Neural progenitor cell (in vitro differentiated cells): ENCODE data around the gene VIPR1. TPM values are rescaled to one million over a fixed set of nuclear protein-coding genes. Genes with fewer than 3 reads are reported as not detected.

Source experiments
- DNase-seq: peaks from one replicate; pipeline ENCODE4 v3.0.0-alpha.2; 2016; ENCODE audit warnings: low spot score
- H2AFZ ChIP-seq: fragments of 200-600 bp; sonication (generic); replicated peaks from 2 replicates; pipeline ENCODE4 v1.6.1; 2016; ENCODE audit warnings: antibody characterized with exemption
- H3F3A ChIP-seq: fragments of 200-600 bp; sonication (generic); 2 replicates; pipeline ENCODE4 v1.6.1; 2016; ENCODE audit warnings: antibody characterized with exemption, low read depth
- H3K27ac ChIP-seq: fragments of 200-600 bp; sonication (generic); 2 replicates; pipeline ENCODE4 v1.5.1; 2016; ENCODE audit warnings: mild to moderate bottlenecking
- H3K27me3 ChIP-seq: fragments of 200-600 bp; sonication (generic); 2 replicates; pipeline ENCODE4 v1.6.1; 2016; ENCODE audit warnings: mild to moderate bottlenecking, moderate library complexity
- H3K36me3 ChIP-seq: fragments of 200-600 bp; sonication (generic); 2 replicates; pipeline ENCODE4 v1.5.1; 2016
- H3K4me1 ChIP-seq: fragments of 200-600 bp; sonication (generic); 2 replicates; pipeline ENCODE4 v1.6.1; 2016; ENCODE audit warnings: mixed run types
- H3K4me2 ChIP-seq: fragments of 200-600 bp; sonication (generic); 2 replicates; pipeline ENCODE4 v1.6.1; 2016
- H3K4me3 ChIP-seq: fragments of 200-600 bp; sonication (generic); 2 replicates; pipeline ENCODE4 v1.5.1; 2016
- H3K79me2 ChIP-seq: fragments of 200-600 bp; sonication (generic); 2 replicates; pipeline ENCODE4 v1.6.1; 2016; ENCODE audit warnings: low read depth
- H3K9ac ChIP-seq: fragments of 200-600 bp; sonication (generic); 2 replicates; pipeline ENCODE4 v1.6.1; 2016
- H3K9me3 ChIP-seq: fragments of 200-600 bp; sonication (generic); 2 replicates; pipeline ENCODE4 v1.5.1; 2016; ENCODE audit warnings: low read depth
- H4K20me1 ChIP-seq: fragments of 200-600 bp; sonication (generic); 2 replicates; pipeline ENCODE4 v1.6.1; 2016; ENCODE audit warnings: low read depth
- H3K27ac Mint-ChIP-seq: 3 replicates; pipeline ENCODE4 v1.8.0; 2021; ENCODE audit warnings: mixed read lengths
- H3K27me3 Mint-ChIP-seq: 2 replicates; pipeline ENCODE4 v1.8.0; 2022; ENCODE audit warnings: low read depth, mild to moderate bottlenecking, inconsistent platforms, moderate library complexity, mixed read lengths; ENCODE audit not compliant: insufficient read depth
- H3K36me3 Mint-ChIP-seq: 3 replicates; pipeline ENCODE4 v1.8.0; 2021; ENCODE audit warnings: mixed read lengths
- H3K4me1 Mint-ChIP-seq: 3 replicates; pipeline ENCODE4 v1.8.0; 2021; ENCODE audit warnings: mixed read lengths
- H3K4me3 Mint-ChIP-seq: 3 replicates; pipeline ENCODE4 v1.8.0; 2021; ENCODE audit warnings: mild to moderate bottlenecking, moderate library complexity, mixed read lengths
- H3K9me3 Mint-ChIP-seq: 3 replicates; pipeline ENCODE4 v1.8.0; 2020; ENCODE audit warnings: mixed read lengths
- EZH2 ChIP-seq: fragments of 200-600 bp; sonication (generic); IDR thresholded peaks from 2 replicates; pipeline ENCODE4 v1.6.1; 2017; ENCODE audit warnings: antibody characterized with exemption, mild to moderate bottlenecking, moderate library complexity
- EZH2phosphoT487 ChIP-seq: fragments of 200-600 bp; sonication (generic); IDR thresholded peaks from 2 replicates; pipeline ENCODE4 v1.6.1; 2017; ENCODE audit warnings: antibody characterized with exemption
- total RNA-seq: library from RNA; depleted of rRNA; stranded (reverse); fragments of >200 nt; gene quantifications from 2 replicates; pipeline ENCODE4 v1.2.3, GENCODE V29; 2015; ENCODE audit warnings: low replicate concordance
- TF ChIP-seq, protein P1 (sequence below): fragments of 200-600 bp; sonication (generic); IDR thresholded peaks from 2 replicates; pipeline ENCODE4 v1.5.1; 2017; ENCODE audit warnings: antibody characterized with exemption, mild to moderate bottlenecking

VIPR1 gene
- total RNA-seq, 1 donor from 2014 or later, result 1.4 TPM

DNA sequence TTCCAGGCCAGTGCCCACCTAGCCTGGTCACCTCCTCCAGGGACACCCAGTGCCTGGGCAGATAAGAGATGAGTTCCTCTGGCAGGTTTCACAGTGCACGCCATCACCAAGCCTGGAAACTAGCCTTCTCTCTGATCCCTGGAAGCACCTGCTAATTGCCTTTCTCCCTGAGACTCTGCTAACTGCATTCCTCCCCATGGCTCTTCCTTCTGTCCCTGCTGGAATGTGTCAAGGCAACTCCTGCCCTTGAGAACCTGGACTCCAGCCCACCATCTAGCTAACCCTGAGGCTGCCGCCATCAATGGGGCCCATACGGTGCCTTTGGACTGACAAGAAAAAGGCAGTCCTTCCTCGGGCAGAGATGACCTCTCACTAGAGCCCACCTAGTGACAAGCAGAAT, 18.5 kb downstream of the VIPR1 start:
- no peak overlapping the region for H3K9ac ChIP-seq
- Mint-ChIP-seq H3K4me3 (no peak overlapping the region), H3K27me3 (peaks cover 8% of the 10 kb centered on the region), H3K9me3 (no peaks in the 10 kb centered on the region), H3K4me1 (peaks cover 5% of the 10 kb centered on the region), H3K27ac (no peak overlapping the region), H3K36me3 (no peaks in the 10 kb centered on the region)
- H3K79me2 ChIP-seq, result no peaks in the 10 kb centered on the region
- DNase-seq, result no peak
- no peak overlapping the region for H2AFZ ChIP-seq
- no peaks in the 10 kb centered on the region for H3K4me1 ChIP-seq
- H3K27ac ChIP-seq, result no peak overlapping the region
- no peaks in the 10 kb centered on the region for H3K36me3 ChIP-seq
- TF ChIP-seq, protein P1, sequence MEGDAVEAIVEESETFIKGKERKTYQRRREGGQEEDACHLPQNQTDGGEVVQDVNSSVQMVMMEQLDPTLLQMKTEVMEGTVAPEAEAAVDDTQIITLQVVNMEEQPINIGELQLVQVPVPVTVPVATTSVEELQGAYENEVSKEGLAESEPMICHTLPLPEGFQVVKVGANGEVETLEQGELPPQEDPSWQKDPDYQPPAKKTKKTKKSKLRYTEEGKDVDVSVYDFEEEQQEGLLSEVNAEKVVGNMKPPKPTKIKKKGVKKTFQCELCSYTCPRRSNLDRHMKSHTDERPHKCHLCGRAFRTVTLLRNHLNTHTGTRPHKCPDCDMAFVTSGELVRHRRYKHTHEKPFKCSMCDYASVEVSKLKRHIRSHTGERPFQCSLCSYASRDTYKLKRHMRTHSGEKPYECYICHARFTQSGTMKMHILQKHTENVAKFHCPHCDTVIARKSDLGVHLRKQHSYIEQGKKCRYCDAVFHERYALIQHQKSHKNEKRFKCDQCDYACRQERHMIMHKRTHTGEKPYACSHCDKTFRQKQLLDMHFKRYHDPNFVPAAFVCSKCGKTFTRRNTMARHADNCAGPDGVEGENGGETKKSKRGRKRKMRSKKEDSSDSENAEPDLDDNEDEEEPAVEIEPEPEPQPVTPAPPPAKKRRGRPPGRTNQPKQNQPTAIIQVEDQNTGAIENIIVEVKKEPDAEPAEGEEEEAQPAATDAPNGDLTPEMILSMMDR, result no peak
- TF ChIP-seq EZH2 (no peak), EZH2phosphoT487 (no peak)
- no peaks in the 10 kb centered on the region for H3K9me3 ChIP-seq
- no peak overlapping the region for H3K4me3 ChIP-seq
- H4K20me1 ChIP-seq, result no peaks in the 10 kb centered on the region
- no peaks in the 10 kb centered on the region for H3K27me3 ChIP-seq
- H3K4me2 ChIP-seq, result no peak overlapping the region
- no peaks in the 10 kb centered on the region for H3F3A ChIP-seq

DNA sequence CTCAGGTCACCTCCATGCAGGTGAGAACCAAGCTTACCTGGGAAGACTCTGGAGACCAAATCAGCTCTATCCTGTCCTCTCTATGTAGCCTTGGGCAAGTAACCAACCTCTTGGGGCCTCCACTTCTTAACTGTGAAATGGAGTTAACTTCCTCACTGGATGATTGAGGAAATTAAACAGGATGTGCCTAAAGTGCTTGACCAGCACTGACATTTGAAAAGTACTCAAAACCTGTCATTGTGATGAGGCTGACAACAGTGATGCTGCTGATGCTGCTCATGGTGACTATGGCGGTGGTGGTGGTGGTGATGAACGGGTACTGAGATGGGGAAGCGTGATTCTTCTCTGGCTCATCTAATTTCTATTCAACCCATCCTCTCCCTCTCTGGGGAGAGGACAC, 22.3 kb downstream of the VIPR1 start:
- no peak overlapping the region for H3K9ac ChIP-seq
- no peak overlapping the region for H3K27ac Mint-ChIP-seq
- H3K27me3 ChIP-seq, result no peaks in the 10 kb centered on the region
- no peak overlapping the region for H3K4me3 ChIP-seq
- no peak overlapping the region for H3K27ac ChIP-seq
- no peaks in the 10 kb centered on the region for H4K20me1 ChIP-seq
- no peak for DNase-seq
- H3K4me3 Mint-ChIP-seq, result no peak overlapping the region
- no peaks in the 10 kb centered on the region for H3K36me3 ChIP-seq
- H3K9me3 Mint-ChIP-seq, result no peaks in the 10 kb centered on the region
- H3K4me1 Mint-ChIP-seq, result peaks cover 5% of the 10 kb centered on the region
- H3K4me2 ChIP-seq, result no peak overlapping the region
- H3K9me3 ChIP-seq, result no peaks in the 10 kb centered on the region
- no peak overlapping the region for H2AFZ ChIP-seq
- peaks cover 5% of the 10 kb centered on the region for H3K27me3 Mint-ChIP-seq
- H3K79me2 ChIP-seq, result no peaks in the 10 kb centered on the region
- H3F3A ChIP-seq, result no peaks in the 10 kb centered on the region
- TF ChIP-seq, protein P1, result no peak
- TF ChIP-seq EZH2, result no peak
- TF ChIP-seq EZH2phosphoT487, result no peak
- H3K36me3 Mint-ChIP-seq, result no peaks in the 10 kb centered on the region
- no peaks in the 10 kb centered on the region for H3K4me1 ChIP-seq

DNA sequence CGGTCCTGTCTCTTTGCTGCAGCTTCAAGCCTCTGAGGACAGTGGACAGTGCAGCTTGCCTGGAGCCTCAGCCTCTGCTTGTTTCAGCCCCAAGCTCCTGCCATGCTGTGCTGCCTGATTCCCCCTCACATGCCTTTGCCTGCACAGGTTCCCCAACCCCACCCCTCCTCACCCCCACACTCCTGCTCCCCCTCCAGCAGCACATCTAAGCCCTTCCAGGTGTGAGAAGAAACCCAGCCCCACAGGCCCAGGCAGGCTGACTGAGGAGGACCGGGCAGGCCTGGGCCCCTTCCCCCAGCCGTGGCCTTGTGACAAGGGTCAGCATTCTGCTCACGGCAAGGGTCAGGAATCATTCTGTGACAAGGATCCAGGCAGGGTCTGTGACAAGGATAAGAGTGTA, 22.8 kb downstream of the VIPR1 start:
- Mint-ChIP-seq H3K27me3 (peaks cover 3% of the 10 kb centered on the region), H3K36me3 (no peaks in the 10 kb centered on the region), H3K4me3 (no peak overlapping the region), H3K4me1 (peaks cover 5% of the 10 kb centered on the region), H3K9me3 (no peaks in the 10 kb centered on the region), H3K27ac (no peak overlapping the region)
- TF ChIP-seq, protein P1, result no peak
- TF ChIP-seq EZH2phosphoT487 (no peak), EZH2 (no peak)
- no peaks in the 10 kb centered on the region for H4K20me1 ChIP-seq
- H2AFZ ChIP-seq, result no peak overlapping the region
- no peaks in the 10 kb centered on the region for H3K9me3 ChIP-seq
- no peaks in the 10 kb centered on the region for H3K36me3 ChIP-seq
- no peaks in the 10 kb centered on the region for H3F3A ChIP-seq
- no peak overlapping the region for H3K4me2 ChIP-seq
- H3K27ac ChIP-seq, result no peak overlapping the region
- no peak for DNase-seq
- H3K9ac ChIP-seq, result no peak overlapping the region
- H3K4me1 ChIP-seq, result no peaks in the 10 kb centered on the region
- no peaks in the 10 kb centered on the region for H3K79me2 ChIP-seq
- H3K27me3 ChIP-seq, result no peaks in the 10 kb centered on the region
- H3K4me3 ChIP-seq, result no peak overlapping the region
